ENCODE data around the gene PTPRQ.

Gene PTPRQ

DNA sequence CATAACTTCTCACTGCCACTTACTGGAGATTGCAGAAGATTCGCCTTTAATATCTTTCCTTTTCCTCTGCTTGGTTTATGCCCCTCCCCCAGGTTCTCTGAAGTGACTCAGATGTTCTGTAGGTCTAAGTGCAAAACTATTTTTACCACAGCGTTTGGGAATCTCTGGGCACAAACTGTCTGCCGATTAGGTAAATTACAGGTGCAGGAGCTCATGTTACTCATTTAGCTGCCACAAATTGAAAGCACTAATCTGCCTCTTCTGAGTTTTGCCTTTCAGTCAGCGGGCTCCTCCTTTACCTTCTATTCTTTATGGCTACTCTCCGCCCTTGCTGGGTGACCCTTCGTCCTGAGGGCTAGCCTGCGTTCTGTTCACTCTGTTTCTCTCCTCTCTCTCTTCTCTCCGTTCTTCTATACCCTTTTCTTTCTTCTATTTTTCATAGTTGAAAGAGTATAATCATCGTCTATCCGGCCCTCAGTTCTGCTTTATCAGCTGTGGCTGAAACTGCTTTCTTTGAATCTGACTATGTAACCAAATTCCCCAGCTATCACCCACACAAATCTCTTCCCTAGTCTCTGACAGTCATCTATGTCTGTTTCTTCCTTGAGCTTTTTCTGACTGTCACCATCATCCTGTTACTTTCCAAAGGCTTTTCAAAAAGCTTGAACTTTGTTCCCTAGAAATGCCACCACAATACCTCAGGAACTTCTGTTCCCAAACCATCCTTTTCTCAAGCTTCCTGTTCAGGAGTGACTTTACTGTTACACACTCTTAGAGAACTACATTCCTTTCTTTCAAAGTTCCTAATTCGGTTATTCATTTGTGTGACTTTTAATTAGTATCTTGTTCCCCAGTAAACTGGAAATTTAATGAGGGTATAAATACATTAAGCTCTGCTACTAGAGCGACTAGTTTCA is 259.1 kb downstream of the PTPRQ start:
- TF ChIP-seq, protein P1, sequence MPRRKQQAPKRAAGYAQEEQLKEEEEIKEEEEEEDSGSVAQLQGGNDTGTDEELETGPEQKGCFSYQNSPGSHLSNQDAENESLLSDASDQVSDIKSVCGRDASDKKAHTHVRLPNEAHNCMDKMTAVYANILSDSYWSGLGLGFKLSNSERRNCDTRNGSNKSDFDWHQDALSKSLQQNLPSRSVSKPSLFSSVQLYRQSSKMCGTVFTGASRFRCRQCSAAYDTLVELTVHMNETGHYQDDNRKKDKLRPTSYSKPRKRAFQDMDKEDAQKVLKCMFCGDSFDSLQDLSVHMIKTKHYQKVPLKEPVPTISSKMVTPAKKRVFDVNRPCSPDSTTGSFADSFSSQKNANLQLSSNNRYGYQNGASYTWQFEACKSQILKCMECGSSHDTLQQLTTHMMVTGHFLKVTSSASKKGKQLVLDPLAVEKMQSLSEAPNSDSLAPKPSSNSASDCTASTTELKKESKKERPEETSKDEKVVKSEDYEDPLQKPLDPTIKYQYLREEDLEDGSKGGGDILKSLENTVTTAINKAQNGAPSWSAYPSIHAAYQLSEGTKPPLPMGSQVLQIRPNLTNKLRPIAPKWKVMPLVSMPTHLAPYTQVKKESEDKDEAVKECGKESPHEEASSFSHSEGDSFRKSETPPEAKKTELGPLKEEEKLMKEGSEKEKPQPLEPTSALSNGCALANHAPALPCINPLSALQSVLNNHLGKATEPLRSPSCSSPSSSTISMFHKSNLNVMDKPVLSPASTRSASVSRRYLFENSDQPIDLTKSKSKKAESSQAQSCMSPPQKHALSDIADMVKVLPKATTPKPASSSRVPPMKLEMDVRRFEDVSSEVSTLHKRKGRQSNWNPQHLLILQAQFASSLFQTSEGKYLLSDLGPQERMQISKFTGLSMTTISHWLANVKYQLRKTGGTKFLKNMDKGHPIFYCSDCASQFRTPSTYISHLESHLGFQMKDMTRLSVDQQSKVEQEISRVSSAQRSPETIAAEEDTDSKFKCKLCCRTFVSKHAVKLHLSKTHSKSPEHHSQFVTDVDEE (CRISPR knock-in tag; IDR thresholded peaks at IDR 0.05), result no peak
- TF ChIP-seq ZFP30 (CRISPR knock-in tag; IDR thresholded peaks at IDR 0.05) (no peak), SNAI2 (CRISPR knock-in tag; IDR thresholded peaks at IDR 0.05) (no peak), OSR1 (CRISPR knock-in tag; IDR thresholded peaks at IDR 0.05) (no peak), ARNTL (CRISPR knock-in tag; IDR thresholded peaks at IDR 0.05; ENCODE audit: borderline replicate concordance, low read depth) (no peak), ZC3H10 (CRISPR knock-in tag; IDR thresholded peaks at IDR 0.05) (no peak), ZFP3 (CRISPR knock-in tag; IDR thresholded peaks at IDR 0.05) (no peak), BACH2 (CRISPR knock-in tag; IDR thresholded peaks at IDR 0.05; ENCODE audit: borderline replicate concordance) (no peak), RARB (CRISPR knock-in tag; IDR thresholded peaks at IDR 0.05) (no peak), ZNF8 (CRISPR knock-in tag; IDR thresholded peaks at IDR 0.05) (no peak), ZNF70 (CRISPR knock-in tag; IDR thresholded peaks at IDR 0.05) (no peak), ZNF565 (CRISPR knock-in tag; conservative IDR thresholded peaks at IDR 0.05; ENCODE audit: low read depth) (no peak)
- TF ChIP-seq, protein P2, sequence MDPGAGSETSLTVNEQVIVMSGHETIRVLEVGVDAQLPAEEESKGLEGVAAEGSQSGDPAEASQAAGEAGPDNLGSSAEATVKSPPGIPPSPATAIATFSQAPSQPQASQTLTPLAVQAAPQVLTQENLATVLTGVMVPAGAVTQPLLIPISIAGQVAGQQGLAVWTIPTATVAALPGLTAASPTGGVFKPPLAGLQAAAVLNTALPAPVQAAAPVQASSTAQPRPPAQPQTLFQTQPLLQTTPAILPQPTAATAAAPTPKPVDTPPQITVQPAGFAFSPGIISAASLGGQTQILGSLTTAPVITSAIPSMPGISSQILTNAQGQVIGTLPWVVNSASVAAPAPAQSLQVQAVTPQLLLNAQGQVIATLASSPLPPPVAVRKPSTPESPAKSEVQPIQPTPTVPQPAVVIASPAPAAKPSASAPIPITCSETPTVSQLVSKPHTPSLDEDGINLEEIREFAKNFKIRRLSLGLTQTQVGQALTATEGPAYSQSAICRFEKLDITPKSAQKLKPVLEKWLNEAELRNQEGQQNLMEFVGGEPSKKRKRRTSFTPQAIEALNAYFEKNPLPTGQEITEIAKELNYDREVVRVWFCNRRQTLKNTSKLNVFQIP (CRISPR knock-in tag; IDR thresholded peaks at IDR 0.05; ENCODE audit: borderline replicate concordance, low read depth), result no peak
- TF ChIP-seq, protein P3, sequence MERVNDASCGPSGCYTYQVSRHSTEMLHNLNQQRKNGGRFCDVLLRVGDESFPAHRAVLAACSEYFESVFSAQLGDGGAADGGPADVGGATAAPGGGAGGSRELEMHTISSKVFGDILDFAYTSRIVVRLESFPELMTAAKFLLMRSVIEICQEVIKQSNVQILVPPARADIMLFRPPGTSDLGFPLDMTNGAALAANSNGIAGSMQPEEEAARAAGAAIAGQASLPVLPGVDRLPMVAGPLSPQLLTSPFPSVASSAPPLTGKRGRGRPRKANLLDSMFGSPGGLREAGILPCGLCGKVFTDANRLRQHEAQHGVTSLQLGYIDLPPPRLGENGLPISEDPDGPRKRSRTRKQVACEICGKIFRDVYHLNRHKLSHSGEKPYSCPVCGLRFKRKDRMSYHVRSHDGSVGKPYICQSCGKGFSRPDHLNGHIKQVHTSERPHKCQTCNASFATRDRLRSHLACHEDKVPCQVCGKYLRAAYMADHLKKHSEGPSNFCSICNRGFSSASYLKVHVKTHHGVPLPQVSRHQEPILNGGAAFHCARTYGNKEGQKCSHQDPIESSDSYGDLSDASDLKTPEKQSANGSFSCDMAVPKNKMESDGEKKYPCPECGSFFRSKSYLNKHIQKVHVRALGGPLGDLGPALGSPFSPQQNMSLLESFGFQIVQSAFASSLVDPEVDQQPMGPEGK (CRISPR knock-in tag; IDR thresholded peaks at IDR 0.05; ENCODE audit: borderline replicate concordance), result no peak
- no peak; the same call in 2 of the 3 replicates for ATAC-seq

DNA sequence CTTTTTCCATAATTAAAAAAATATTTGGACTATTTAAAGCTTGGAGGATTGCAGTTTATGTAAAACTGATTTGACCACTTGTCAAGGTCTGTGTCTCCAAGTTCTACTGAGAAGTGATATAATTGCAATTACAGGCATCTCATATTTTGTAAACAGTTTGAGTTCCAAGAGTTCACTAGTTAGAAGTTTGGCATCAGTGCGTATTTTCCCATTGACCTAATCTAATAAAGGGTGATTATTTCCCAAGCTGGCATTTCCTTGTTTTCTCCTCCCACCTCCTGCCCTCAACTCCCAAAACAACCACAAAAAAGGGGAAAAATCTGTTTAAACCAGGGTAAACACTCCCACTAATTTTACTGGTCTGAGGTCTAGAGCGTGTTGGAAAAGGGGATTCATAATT is 260.4 kb downstream of the PTPRQ start:
- TF ChIP-seq GLIS3 (CRISPR knock-in tag; IDR thresholded peaks at IDR 0.05) (no peak), TCF4 (CRISPR knock-in tag; IDR thresholded peaks at IDR 0.05; ENCODE audit: borderline replicate concordance) (no peak), TOX (CRISPR knock-in tag; IDR thresholded peaks at IDR 0.05; ENCODE audit: borderline replicate concordance) (no peak), CSRNP3 (CRISPR knock-in tag; IDR thresholded peaks at IDR 0.05) (no peak), ZC3H10 (CRISPR knock-in tag; IDR thresholded peaks at IDR 0.05) (no peak), SNAI2 (CRISPR knock-in tag; IDR thresholded peaks at IDR 0.05) (no peak), ZNF8 (CRISPR knock-in tag; IDR thresholded peaks at IDR 0.05) (no peak), ZFP3 (CRISPR knock-in tag; IDR thresholded peaks at IDR 0.05) (no peak)
- TF ChIP-seq, protein P2 (CRISPR knock-in tag; IDR thresholded peaks at IDR 0.05; ENCODE audit: borderline replicate concordance, low read depth), result no peak
- ATAC-seq, result no peak
